Measurements from ENCODE around the gene CBLL1.

Gene CBLL1

GRCh38 chr7:107718456-107719193, 25.3 kb upstream of the CBLL1 start:
- H3K4me3 ChIP-seq (ENCODE audit: low read depth, low read length), result no peak overlapping the region
- TF ChIP-seq CTCF (IDR thresholded peaks at IDR 0.05; ENCODE audit: borderline replicate concordance, insufficient read depth, low read depth, low read length), result no peak

- no peak overlapping the region for H3K4me3 ChIP-seq (ENCODE audit: low read depth, low read length)
- no peak for TF ChIP-seq CTCF (IDR thresholded peaks at IDR 0.05; ENCODE audit: borderline replicate concordance, insufficient read depth, low read depth, low read length)
Measured at GRCh38 chr7:107721286-107721685, 22.7 kb upstream of the CBLL1 start.

- H3K4me3 ChIP-seq (ENCODE audit: low read depth, low read length), result no peak overlapping the region
- no peak for TF ChIP-seq CTCF (IDR thresholded peaks at IDR 0.05; ENCODE audit: borderline replicate concordance, insufficient read depth, low read depth, low read length)
Measured at GRCh38 chr7:107723255-107723654, 20.7 kb upstream of the CBLL1 start.

GRCh38 chr7:107725138-107725740, 18.7 kb upstream of the CBLL1 start:
- 0 out of 2 replicates have a peak, but pooled peaks have one; percentile 22 for TF ChIP-seq CTCF (IDR thresholded peaks at IDR 0.05; ENCODE audit: borderline replicate concordance, insufficient read depth, low read depth, low read length)
- H3K4me3 ChIP-seq (ENCODE audit: low read depth, low read length), result no peak overlapping the region

GRCh38 chr7:107726356-107727130, 17.4 kb upstream of the CBLL1 start:
- no peak for TF ChIP-seq CTCF (IDR thresholded peaks at IDR 0.05; ENCODE audit: borderline replicate concordance, insufficient read depth, low read depth, low read length)

GRCh38 chr7:107728276-107728675, 15.7 kb upstream of the CBLL1 start:
- H3K4me3 ChIP-seq (ENCODE audit: low read depth, low read length), result no peak overlapping the region
- no peak for TF ChIP-seq CTCF (IDR thresholded peaks at IDR 0.05; ENCODE audit: borderline replicate concordance, insufficient read depth, low read depth, low read length)

More at GRCh38 chr7:107726356-107727130, 17.4 kb upstream of the CBLL1 start:
- no peak overlapping the region for H3K4me3 ChIP-seq (ENCODE audit: low read depth, low read length)
